Left kidney (tissue), 2 donors: ENCODE measurements around the gene EXD1. TPM values are rescaled to one million over a fixed set of nuclear protein-coding genes. Genes with fewer than 3 reads are reported as not detected.
A peak's percentile ranks its signal among the peaks of the same experiment; 100 is the strongest.
"Not testable (repeated sequence)": the region's sequence is repeated elsewhere in the genome, so short reads cannot be mapped to it uniquely, and the experiment has no call there.

Experiments used
- DNase-seq: peaks from one replicate; pipeline ENCODE4 v3.0.0-alpha.2; 2013
- polyA plus RNA-seq: library from polyadenylated mRNA; unstranded; fragments of 120-200 nt; gene quantifications from one replicate; pipeline ENCODE4 v1.2.1, GENCODE V29; 2013; ENCODE audit not compliant: insufficient read length

Gene EXD1
- polyA plus RNA-seq, 1 donor, result 0.07 TPM

DNA sequence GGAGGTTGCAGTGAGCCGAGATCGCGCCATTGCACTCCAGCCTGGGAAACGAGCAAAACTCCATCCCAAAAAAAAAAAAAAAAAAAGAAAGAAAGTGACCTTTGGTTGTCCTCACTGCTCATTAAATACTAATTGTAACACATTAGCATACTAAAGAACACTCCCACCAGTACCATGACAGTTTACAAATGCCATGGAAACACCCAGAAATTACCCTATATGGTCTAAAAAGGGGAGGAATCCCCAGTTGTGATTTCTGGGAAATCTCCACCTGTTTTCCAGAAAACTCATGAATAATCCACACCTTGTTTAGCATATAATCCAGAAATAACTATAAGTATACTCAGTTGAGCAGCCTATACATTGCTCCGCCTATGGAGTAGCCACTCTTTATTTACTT lies 90.9 kb downstream of the EXD1 start:
- no peak for DNase-seq

DNA sequence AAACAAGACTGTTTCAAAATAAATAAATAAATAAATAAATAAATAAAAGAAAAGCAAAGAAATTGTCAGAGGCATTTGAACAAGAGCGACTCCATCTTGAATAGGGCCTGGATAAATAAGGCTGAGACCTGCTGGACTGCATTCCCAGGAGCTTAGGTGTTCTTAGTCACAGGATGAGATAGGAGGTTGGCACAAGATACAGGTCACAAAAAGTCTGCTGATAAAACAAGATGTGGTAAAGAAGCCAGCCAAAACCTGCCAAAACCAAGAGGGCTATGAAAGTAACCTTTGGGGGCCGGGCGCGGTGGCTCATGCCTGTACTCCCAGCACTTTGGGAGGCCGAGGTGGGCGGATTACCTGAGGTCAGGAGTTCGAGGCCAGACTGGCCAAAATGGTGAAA lies 91.4 kb downstream of the EXD1 start:
- DNase-seq, result not testable (repeated sequence)

DNA sequence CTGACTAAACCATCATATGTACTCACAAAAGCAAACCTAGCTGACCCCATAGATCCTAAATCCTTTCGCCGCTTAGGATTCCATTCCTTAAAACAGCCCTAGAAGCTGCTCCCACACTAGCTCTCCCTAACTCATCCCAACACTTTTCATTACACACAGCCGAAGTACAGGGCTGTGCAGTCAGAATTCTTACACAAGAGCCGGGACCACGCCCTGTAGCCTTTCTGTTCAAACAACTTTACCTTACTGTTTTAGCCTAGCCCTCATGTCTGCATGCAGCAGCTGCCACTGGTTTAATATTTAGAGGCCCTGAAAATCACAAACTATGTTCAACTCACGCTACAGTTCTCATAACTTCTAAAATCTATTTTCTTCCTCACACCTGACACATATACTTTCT lies 95.0 kb downstream of the EXD1 start:
- not testable (repeated sequence) for DNase-seq

- peak; percentile 45 for DNase-seq
Measured at GRCh38 chr15:41133454-41133853, 97.1 kb downstream of the EXD1 start.

Other genes with a start within 250 kb of the EXD1 start
- 27.6 TPM for gene INO80, start 114.5 kb downstream of the EXD1 start, polyA plus RNA-seq
- 66.7 TPM for gene CHP1, start 511 bp upstream of the EXD1 start, polyA plus RNA-seq
- gene OIP5, start 101.8 kb upstream of the EXD1 start, polyA plus RNA-seq, result 12.5 TPM
- 148 TPM for gene NUSAP1, start 102.1 kb upstream of the EXD1 start, polyA plus RNA-seq
- gene NDUFAF1, start 171.7 kb upstream of the EXD1 start, polyA plus RNA-seq, result 26.2 TPM
- gene RTF1, start 186.3 kb upstream of the EXD1 start, polyA plus RNA-seq, result 75.6 TPM